CD4-positive, alpha-beta T cell (primary cell): ENCODE results near the gene METTL21C. TPM values are rescaled to one million over a fixed set of nuclear protein-coding genes. Genes with fewer than 3 reads are reported as not detected.

Experiments
- ATAC-seq: fragments of 200-7000 bp; cut with Tn5 transposase; one replicate; pipeline ENCODE4 v1.10.0; 2022; ENCODE audit warnings: mild to moderate bottlenecking; ENCODE audit not compliant: poor library complexity
- CTCF ChIA-PET: fragments of 350-600 bp; sonication (Branson Sonifier 250); formaldehyde crosslinking; loops from one replicate; lab custom pipeline; 2021; ENCODE audit warnings: antibody characterized with exemption, inconsistent platforms; lab: Charles Lee
- POLR2A ChIA-PET: fragments of 350-600 bp; sonication (Branson Sonifier 250); formaldehyde crosslinking; loops from one replicate; lab custom pipeline; 2021; ENCODE audit warnings: antibody characterized with exemption, inconsistent platforms; lab: Charles Lee
- DNase-seq, 14 experiments: peaks; one replicate each; pipeline ENCODE4 v3.0.0-alpha.2; 2013 to 2020; ENCODE audit warnings: mixed read lengths in 2 of 14
- H3K27ac ChIP-seq, 2 donors: one replicate each; pipeline versions ENCODE4 v1.5.1 to v1.7.0; 2013; ENCODE audit warnings: low read length in 2 of 2, low read depth in 1 of 2, mild to moderate bottlenecking in 1 of 2
- H3K27me3 ChIP-seq, 2 experiments: 1 replicate in 1 of 2; 2 replicates in 1 of 2; pipeline versions ENCODE4 v1.6.1 to v1.7.0; 2013; ENCODE audit warnings: low read length in 2 of 2, control low read depth in 1 of 2, mild to moderate bottlenecking in 1 of 2, moderate library complexity in 1 of 2; ENCODE audit not compliant: insufficient read depth in 2 of 2, control insufficient read depth in 1 of 2
- H3K36me3 ChIP-seq: one replicate; pipeline ENCODE4 v1.6.1; 2013; ENCODE audit warnings: low read length, control low read depth; ENCODE audit not compliant: insufficient read depth
- H3K4me1 ChIP-seq: one replicate; pipeline ENCODE4 v1.6.1; 2013; ENCODE audit warnings: low read length, control low read depth; ENCODE audit not compliant: insufficient read depth
- H3K4me3 ChIP-seq: one replicate; pipeline ENCODE4 v1.5.1; 2013; ENCODE audit warnings: mild to moderate bottlenecking, low read length, moderate library complexity
- H3K9me3 ChIP-seq, 2 experiments: 1 replicate in 1 of 2; 2 replicates in 1 of 2; pipeline versions ENCODE4 v1.6.1 to v1.7.0; 2013; ENCODE audit warnings: low read length in 2 of 2, mild to moderate bottlenecking in 2 of 2, control low read depth in 1 of 2, moderate library complexity in 1 of 2; ENCODE audit not compliant: control insufficient read depth in 1 of 2, insufficient read depth in 1 of 2
- H3K27ac Mint-ChIP-seq: one replicate; pipeline ENCODE4 v1.8.0; 2020; ENCODE audit warnings: mixed read lengths
- H3K27me3 Mint-ChIP-seq: one replicate; pipeline ENCODE4 v1.8.0; 2021; ENCODE audit warnings: mixed read lengths
- H3K36me3 Mint-ChIP-seq: one replicate; pipeline ENCODE4 v1.8.0; 2021; ENCODE audit warnings: low read depth, mixed read lengths
- H3K4me1 Mint-ChIP-seq: one replicate; pipeline ENCODE4 v1.8.0; 2021; ENCODE audit warnings: low read depth, mixed read lengths
- H3K4me3 Mint-ChIP-seq: one replicate; pipeline ENCODE4 v1.8.0; 2020; ENCODE audit warnings: mild to moderate bottlenecking, mixed read lengths
- H3K9me3 Mint-ChIP-seq: one replicate; pipeline ENCODE4 v1.8.0; 2020; ENCODE audit warnings: mixed read lengths
- intact Hi-C, 2 experiments: fragments of 100-400 bp; cut with DNase I in 1 of 2; cut with micrococcal nuclease in 1 of 2; formaldehyde crosslinking; loops; one replicate each; pipeline versions ENCODE4 v1.15.1 to v1.9.0; 2023 to 2025; cut with DNase I, micrococcal nuclease
- total RNA-seq, 174 experiments: library from RNA in 2 of 174; stranded (reverse) in 2 of 174; gene quantifications; one replicate each; pipeline ENCODE4 v1.2.3 and lab custom pipeline; 2021 to 2026
- TF ChIP-seq, protein P1 (sequence below): fragments of 200-600 bp; IDR thresholded peaks from one replicate; pipeline ENCODE4 v1.8.0; 2022; ENCODE audit warnings: antibody characterized with exemption, mild to moderate bottlenecking

Gene METTL21C
- total RNA-seq, 2 experiments from 2014 or later: not detected

GRCh38 chr13:102697929-102698648 is 3.2 kb upstream of the METTL21C start:
- Histone ChIP-seq H3K9me3 (no peaks in the 10 kb centered on the region), H3K27me3 (no peaks in the 10 kb centered on the region), H3K4me3 (no peak overlapping the region), H3K27ac (no peak overlapping the region), H3K4me1 (no peaks in the 10 kb centered on the region), H3K36me3 (no peaks in the 10 kb centered on the region)
- ChIA-PET CTCF (no interaction called here), POLR2A (no interaction called here)
- TF ChIP-seq, protein P1, sequence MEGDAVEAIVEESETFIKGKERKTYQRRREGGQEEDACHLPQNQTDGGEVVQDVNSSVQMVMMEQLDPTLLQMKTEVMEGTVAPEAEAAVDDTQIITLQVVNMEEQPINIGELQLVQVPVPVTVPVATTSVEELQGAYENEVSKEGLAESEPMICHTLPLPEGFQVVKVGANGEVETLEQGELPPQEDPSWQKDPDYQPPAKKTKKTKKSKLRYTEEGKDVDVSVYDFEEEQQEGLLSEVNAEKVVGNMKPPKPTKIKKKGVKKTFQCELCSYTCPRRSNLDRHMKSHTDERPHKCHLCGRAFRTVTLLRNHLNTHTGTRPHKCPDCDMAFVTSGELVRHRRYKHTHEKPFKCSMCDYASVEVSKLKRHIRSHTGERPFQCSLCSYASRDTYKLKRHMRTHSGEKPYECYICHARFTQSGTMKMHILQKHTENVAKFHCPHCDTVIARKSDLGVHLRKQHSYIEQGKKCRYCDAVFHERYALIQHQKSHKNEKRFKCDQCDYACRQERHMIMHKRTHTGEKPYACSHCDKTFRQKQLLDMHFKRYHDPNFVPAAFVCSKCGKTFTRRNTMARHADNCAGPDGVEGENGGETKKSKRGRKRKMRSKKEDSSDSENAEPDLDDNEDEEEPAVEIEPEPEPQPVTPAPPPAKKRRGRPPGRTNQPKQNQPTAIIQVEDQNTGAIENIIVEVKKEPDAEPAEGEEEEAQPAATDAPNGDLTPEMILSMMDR: no peak
- Mint-ChIP-seq H3K4me1 (no peaks in the 10 kb centered on the region), H3K27ac (no peak overlapping the region), H3K9me3 (peaks cover 3% of the 10 kb centered on the region), H3K27me3 (peaks cover 44% of the 10 kb centered on the region), H3K36me3 (no peaks in the 10 kb centered on the region), H3K4me3 (no peak overlapping the region)
- ATAC-seq (no peak), DNase-seq (no peak)
- intact Hi-C loops: no loop called here

GRCh38 chr13:102697264-102697663 is 2.4 kb upstream of the METTL21C start:
- Histone ChIP-seq H3K27me3 (peaks cover 0 to 2% of the 10 kb centered on the region in 2 experiments), H3K4me1 (no peaks in the 10 kb centered on the region), H3K4me3 (no peak overlapping the region), H3K27ac (no peak overlapping the region), H3K36me3 (no peaks in the 10 kb centered on the region), H3K9me3 (no peaks in the 10 kb centered on the region)
- H3K27me3 Mint-ChIP-seq: peaks cover 50% of the 10 kb centered on the region
- POLR2A ChIA-PET: no interaction called here
- no peak overlapping the region for H3K4me3 Mint-ChIP-seq
- no peak overlapping the region for H3K27ac Mint-ChIP-seq
- no peak for DNase-seq
- H3K4me1 Mint-ChIP-seq: no peaks in the 10 kb centered on the region
- TF ChIP-seq, protein P1: no peak
- H3K9me3 Mint-ChIP-seq: peaks cover 3% of the 10 kb centered on the region
- H3K36me3 Mint-ChIP-seq: no peaks in the 10 kb centered on the region
- no peak for ATAC-seq
- intact Hi-C loops: no loop called here
- CTCF ChIA-PET: no interaction called here

DNA sequence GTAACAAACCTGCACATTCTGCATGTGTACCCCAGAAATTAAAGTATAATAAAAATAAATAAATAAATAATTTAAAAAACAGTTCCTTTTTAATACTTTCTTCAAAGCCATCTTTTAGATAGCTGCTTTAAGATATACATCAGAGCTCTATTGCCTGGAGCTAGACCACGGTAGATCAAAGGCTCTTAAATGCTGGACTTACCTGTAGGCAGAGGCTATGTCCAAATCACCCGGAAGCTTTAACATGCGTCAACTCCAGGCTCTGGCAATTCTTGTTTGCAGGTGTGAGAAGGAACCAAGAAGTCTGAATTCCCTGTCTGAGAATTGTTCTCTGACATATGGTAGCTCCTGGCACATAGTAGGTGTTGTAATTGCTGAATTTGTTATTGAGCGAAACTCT is 1.6 kb upstream of the METTL21C start:
- peaks cover 56% of the 10 kb centered on the region for H3K27me3 Mint-ChIP-seq
- Histone ChIP-seq H3K27ac (no peak overlapping the region), H3K27me3 (peaks cover 0 to 2% of the 10 kb centered on the region in 2 experiments), H3K9me3 (no peaks in the 10 kb centered on the region), H3K36me3 (no peaks in the 10 kb centered on the region), H3K4me3 (no peak overlapping the region), H3K4me1 (no peaks in the 10 kb centered on the region)
- no peaks in the 10 kb centered on the region for H3K36me3 Mint-ChIP-seq
- peaks cover 3% of the 10 kb centered on the region for H3K9me3 Mint-ChIP-seq
- intact Hi-C loops: no loop called here
- ChIA-PET POLR2A (no interaction called here), CTCF (no interaction called here)
- no peak overlapping the region for H3K4me3 Mint-ChIP-seq
- TF ChIP-seq, protein P1: no peak
- no peak for DNase-seq
- H3K27ac Mint-ChIP-seq: no peak overlapping the region
- ATAC-seq: no peak
- no peaks in the 10 kb centered on the region for H3K4me1 Mint-ChIP-seq
